Measurements from ENCODE around the gene ZFPM1. TPM values are rescaled to one million over a fixed set of nuclear protein-coding genes. Genes with fewer than 3 reads are reported as not detected.

Gene ZFPM1
- total RNA-seq, 3 donors from 2014 or later (not counting 1 experiment from before 2014, with no cell fraction given), result 56.3 to 71.0 (median 64.6) TPM

DNA sequence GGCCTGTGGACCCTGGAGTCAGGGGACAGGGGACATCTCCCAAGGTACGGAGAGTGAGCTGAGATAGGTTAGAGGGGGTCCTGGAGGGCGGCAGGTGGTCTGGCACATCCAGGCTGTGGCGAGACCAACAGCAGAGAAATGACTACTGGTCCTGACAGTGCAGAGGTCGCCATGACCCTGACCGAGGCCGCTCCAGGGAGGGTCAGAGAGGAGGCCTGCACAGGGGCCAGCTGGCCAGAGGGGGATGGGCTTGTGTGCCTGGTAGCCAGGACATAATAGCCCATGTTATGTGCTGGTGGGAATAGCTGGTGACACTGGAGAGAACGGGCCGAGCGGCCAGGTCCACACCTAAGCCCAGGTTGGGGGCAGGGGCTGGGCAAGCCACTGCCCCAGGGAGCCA lies 76.5 kb downstream of the ZFPM1 start:
- H3K4me1 Mint-ChIP-seq, result peaks cover 8 to 42% of the 10 kb centered on the region in 2 donors
- ATAC-seq (no peak), DNase-seq (no peak)
- H3K27ac ChIP-seq (ENCODE audit: low read length), result no peak overlapping the region
- intact Hi-C loops (cut with micrococcal nuclease), result no loop called here
- no peak overlapping the region for H3K4me3 Mint-ChIP-seq
- H3K27me3 Mint-ChIP-seq (ENCODE audit: low read depth in 2 of 2), result no peaks in the 10 kb centered on the region
- H3K4me3 ChIP-seq (ENCODE audit: low read length), result no peak overlapping the region
- H3K9me3 Mint-ChIP-seq, result no peaks in the 10 kb centered on the region
- H3K27ac Mint-ChIP-seq, result peak overlapping the region; percentile 15 to 79
- TF ChIP-seq, protein P1, sequence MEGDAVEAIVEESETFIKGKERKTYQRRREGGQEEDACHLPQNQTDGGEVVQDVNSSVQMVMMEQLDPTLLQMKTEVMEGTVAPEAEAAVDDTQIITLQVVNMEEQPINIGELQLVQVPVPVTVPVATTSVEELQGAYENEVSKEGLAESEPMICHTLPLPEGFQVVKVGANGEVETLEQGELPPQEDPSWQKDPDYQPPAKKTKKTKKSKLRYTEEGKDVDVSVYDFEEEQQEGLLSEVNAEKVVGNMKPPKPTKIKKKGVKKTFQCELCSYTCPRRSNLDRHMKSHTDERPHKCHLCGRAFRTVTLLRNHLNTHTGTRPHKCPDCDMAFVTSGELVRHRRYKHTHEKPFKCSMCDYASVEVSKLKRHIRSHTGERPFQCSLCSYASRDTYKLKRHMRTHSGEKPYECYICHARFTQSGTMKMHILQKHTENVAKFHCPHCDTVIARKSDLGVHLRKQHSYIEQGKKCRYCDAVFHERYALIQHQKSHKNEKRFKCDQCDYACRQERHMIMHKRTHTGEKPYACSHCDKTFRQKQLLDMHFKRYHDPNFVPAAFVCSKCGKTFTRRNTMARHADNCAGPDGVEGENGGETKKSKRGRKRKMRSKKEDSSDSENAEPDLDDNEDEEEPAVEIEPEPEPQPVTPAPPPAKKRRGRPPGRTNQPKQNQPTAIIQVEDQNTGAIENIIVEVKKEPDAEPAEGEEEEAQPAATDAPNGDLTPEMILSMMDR (IDR thresholded peaks at IDR 0.05), result no peak
- WGBS (ENCODE audit: insufficient coverage), result 95% methylated on average over 9 of the region's 9 CpGs
- H3K4me1 ChIP-seq (ENCODE audit: control insufficient read depth, insufficient read depth, low read length), result peaks cover 57% of the 10 kb centered on the region
- no peaks in the 10 kb centered on the region for H3K9me3 ChIP-seq (ENCODE audit: control insufficient read depth, insufficient read depth, low read length)
- H3K36me3 Mint-ChIP-seq, result no peaks in the 10 kb centered on the region
- peaks cover 38% of the 10 kb centered on the region for H3K36me3 ChIP-seq (ENCODE audit: control insufficient read depth, insufficient read depth, low read length)
- no peaks in the 10 kb centered on the region for H3K27me3 ChIP-seq (ENCODE audit: control insufficient read depth, insufficient read depth, low read length)

DNA sequence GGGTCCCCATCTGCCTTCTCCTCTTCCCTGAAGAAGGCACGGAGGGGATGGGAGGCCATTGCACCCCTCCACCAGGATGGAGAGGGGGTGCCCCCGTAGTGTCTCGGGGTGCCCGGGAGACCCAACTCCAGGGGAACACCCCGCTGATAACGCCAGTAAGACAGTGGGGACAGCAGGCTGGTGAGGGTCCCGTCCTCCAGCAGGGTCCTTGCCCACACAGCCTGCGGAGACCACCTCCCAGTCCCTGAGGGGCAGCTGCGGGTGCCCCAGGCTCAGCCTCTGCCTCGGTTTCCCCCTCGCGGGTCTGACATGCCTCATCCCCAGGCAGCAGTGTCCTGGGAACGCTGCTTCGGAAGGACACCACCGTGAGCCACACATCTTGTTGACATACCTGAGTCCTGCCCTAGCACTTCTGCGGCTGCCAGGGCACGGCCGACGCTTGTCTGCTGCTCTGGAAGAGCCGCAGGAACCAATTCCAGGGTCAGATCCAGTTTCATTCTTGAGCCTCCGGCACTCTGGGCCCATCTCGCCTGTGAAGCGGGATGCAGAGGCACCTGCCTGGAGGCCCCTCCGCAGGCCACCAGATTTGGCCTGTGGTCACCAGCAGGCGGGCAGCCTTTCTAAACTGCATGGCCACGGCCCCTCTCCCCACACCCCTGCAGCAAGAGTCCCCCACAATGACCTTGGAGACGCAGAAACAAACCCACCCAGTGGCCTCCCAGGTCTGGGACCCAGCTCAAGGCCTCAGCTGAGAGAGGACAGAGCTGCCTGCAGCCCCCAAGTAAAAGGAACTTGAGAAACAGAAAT lies 77.2 kb downstream of the ZFPM1 start:
- no peaks in the 10 kb centered on the region for H3K9me3 Mint-ChIP-seq
- peaks cover 42% of the 10 kb centered on the region for H3K36me3 ChIP-seq (ENCODE audit: control insufficient read depth, insufficient read depth, low read length)
- TF ChIP-seq, protein P1 (IDR thresholded peaks at IDR 0.05), result no peak
- intact Hi-C loops (cut with micrococcal nuclease), result no loop called here
- H3K27me3 ChIP-seq (ENCODE audit: control insufficient read depth, insufficient read depth, low read length), result no peaks in the 10 kb centered on the region
- H3K9me3 ChIP-seq (ENCODE audit: control insufficient read depth, insufficient read depth, low read length), result no peaks in the 10 kb centered on the region
- no peaks in the 10 kb centered on the region for H3K36me3 Mint-ChIP-seq
- H3K4me3 Mint-ChIP-seq, result no peak overlapping the region
- WGBS (ENCODE audit: insufficient coverage), result 92% methylated on average over 27 of the region's 27 CpGs
- H3K27ac ChIP-seq (ENCODE audit: low read length), result no peak overlapping the region
- no peaks in the 10 kb centered on the region for H3K27me3 Mint-ChIP-seq (ENCODE audit: low read depth in 2 of 2)
- H3K4me1 Mint-ChIP-seq, result peaks cover 7 to 38% of the 10 kb centered on the region in 2 donors
- H3K4me1 ChIP-seq (ENCODE audit: control insufficient read depth, insufficient read depth, low read length), result peaks cover 57% of the 10 kb centered on the region
- peak overlapping the region in 1 of 2 donors; percentile 52 for H3K27ac Mint-ChIP-seq
- no peak for ATAC-seq
- H3K4me3 ChIP-seq (ENCODE audit: low read length), result no peak overlapping the region
- no peak for DNase-seq

DNA sequence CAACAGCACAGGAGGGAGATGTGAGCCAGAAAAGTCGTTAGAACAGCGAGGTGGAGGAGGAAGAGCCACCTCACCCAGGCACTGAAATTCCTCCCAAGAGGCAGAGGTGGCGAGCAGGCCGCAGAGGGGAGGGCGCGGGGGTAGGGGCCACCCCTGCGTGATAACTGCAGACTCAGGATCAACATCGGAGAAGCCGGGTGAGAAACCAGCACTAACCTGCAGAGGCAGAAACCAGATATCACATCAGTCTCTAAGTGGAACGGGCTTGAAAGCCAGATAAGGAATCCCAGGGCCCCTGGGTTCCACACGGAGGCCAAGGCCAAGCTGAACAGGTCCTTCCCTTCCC lies 77.8 kb downstream of the ZFPM1 start:
- H3K4me1 ChIP-seq (ENCODE audit: control insufficient read depth, insufficient read depth, low read length), result peaks cover 57% of the 10 kb centered on the region
- Mint-ChIP-seq H3K4me3 (no peak overlapping the region), H3K36me3 (no peaks in the 10 kb centered on the region), H3K27me3 (ENCODE audit: low read depth in 2 of 2) (no peaks in the 10 kb centered on the region), H3K4me1 (peaks cover 1 to 38% of the 10 kb centered on the region in 2 donors), H3K27ac (peak overlapping the region in 1 of 2 donors; percentile 52), H3K9me3 (no peaks in the 10 kb centered on the region)
- intact Hi-C loops (cut with micrococcal nuclease), result no loop called here
- no peaks in the 10 kb centered on the region for H3K9me3 ChIP-seq (ENCODE audit: control insufficient read depth, insufficient read depth, low read length)
- no peak for ATAC-seq
- 84% methylated on average over 11 of the region's 11 CpGs for WGBS (ENCODE audit: insufficient coverage)
- TF ChIP-seq, protein P1 (IDR thresholded peaks at IDR 0.05), result no peak
- H3K4me3 ChIP-seq (ENCODE audit: low read length), result no peak overlapping the region
- no peak for DNase-seq
- peaks cover 47% of the 10 kb centered on the region for H3K36me3 ChIP-seq (ENCODE audit: control insufficient read depth, insufficient read depth, low read length)
- no peaks in the 10 kb centered on the region for H3K27me3 ChIP-seq (ENCODE audit: control insufficient read depth, insufficient read depth, low read length)
- H3K27ac ChIP-seq (ENCODE audit: low read length), result no peak overlapping the region

All from natural killer cell (primary cell).